Pancreas (tissue), 10 donors: ENCODE data around the gene CD52. TPM values are rescaled to one million over a fixed set of nuclear protein-coding genes. Genes with fewer than 3 reads are reported as not detected.

ENCODE experiments used
- ATAC-seq, 4 donors: fragments of 200-7000 bp; cut with Tn5 transposase; one replicate each; pipeline versions ENCODE4 v1.8.0 to v1.9.1; 2020; ENCODE audit warnings: mild to moderate bottlenecking in 4 of 4, moderate library complexity in 4 of 4
- DNase-seq, 6 donors: peaks; one replicate each; pipeline ENCODE4 v3.0.0-alpha.2; 2020
- FAIRE-seq: peaks from 2 replicates; lab custom pipeline; 2012; peaks lifted over from hg19 to GRCh38; lab: Jason Lieb, UNC
- H3K27ac ChIP-seq, 4 donors: fragments of 200-600 bp; sonication (generic); 1 replicate in 3 of 4; 2 replicates in 1 of 4; pipeline versions ENCODE4 v1.5.0 to v1.8.0; 2020
- H3K27me3 ChIP-seq, 4 donors: fragments of 200-600 bp; one replicate each; pipeline ENCODE4 v1.8.0; 2021
- H3K36me3 ChIP-seq, 3 donors: fragments of 200-600 bp; sonication (generic) in 1 of 3; one replicate each; pipeline versions ENCODE4 v1.5.0 to v1.8.0; 2020 to 2021
- H3K4me1 ChIP-seq, 3 donors: fragments of 200-600 bp; one replicate each; pipeline ENCODE4 v1.8.0; 2021
- H3K4me3 ChIP-seq, 4 donors: fragments of 200-600 bp; sonication (generic) in 2 of 4; one replicate each; pipeline versions ENCODE4 v1.5.0 to v1.8.0; 2020 to 2021
- H3K9me3 ChIP-seq, 4 donors: fragments of 200-600 bp; one replicate each; pipeline ENCODE4 v1.8.0; 2021
- CTCF ChIP-seq, 4 donors: fragments of 200-600 bp; sonication (generic) in 3 of 4; IDR thresholded peaks; one replicate each; pipeline versions ENCODE4 v1.5.0 to v1.8.0; 2021; ENCODE audit warnings: antibody characterized with exemption in 4 of 4
- WGBS, 2 donors: extraction: QIAGEN DNeasy Blood & Tissue Kit; methylation state at CpG; one replicate each; pipeline ENCODE4 v1.1.7; 2013; 5-methylcytosine and 5-hydroxymethylcytosine counted together
- intact Hi-C, 3 donors: fragments of 100-400 bp; cut with DNase I; formaldehyde crosslinking; loops; one replicate each; pipeline versions ENCODE4 v1.11.1 to v1.14.2; 2022
- polyA plus RNA-seq, 2 donors: library from polyadenylated mRNA; stranded (reverse); fragments of 200-250 nt; gene quantifications; one replicate each; pipeline ENCODE4 v1.2.3, GENCODE V29; 2013
- total RNA-seq, 6 donors: library from RNA; stranded (reverse); fragmentation: NEBNext Ultra II Directional in 4 of 6; extraction: Animal tissue kit (Norgen Biotek cat#: 25700) in 4 of 6; gene quantifications; one replicate each; pipeline versions ENCODE4 v1.2.1 to v1.2.4, GENCODE V29; 2021 to 2023
- donor health status: healthy with polysubstance abuse.
- donor health status: DM: no; HTN: no; CAD: no; lungs with moderate emphysema.
- donor health status: DM: no; HTN: no; CAD: no.
- donor health status: control.
- donor health status: control.
- donor health status: Bipolar disorder and iron deficiency.
- donor health status: DM: yes; HTN: yes; CAD: no.
- donor health status: DM: no; HTN: no; CAD: no.
- donor health status: DM: no; HTN: no; CAD: no.
- donor health status: DM: yes; HTN: yes; CAD: no.

The CD52 gene
- total and polyA plus RNA-seq, 8 donors: 0.98 to 13.0 (median 3.5) TPM

GRCh38 chr1:26281091-26281958 lies 36.4 kb upstream of the CD52 start:
- 93 to 98% methylated on average over 5 of the region's 5 CpGs for WGBS, 2 donors

GRCh38 chr1:26281971-26282370 lies 35.8 kb upstream of the CD52 start:
- intact Hi-C loops: loop anchor here in 2 of 3 donors (2.0 to 5.0 kb wide), 2 partner anchors 15 to 40 kb away; no protein-coding TSS in a partner anchor
- Histone ChIP-seq H3K36me3 (no peaks in the 10 kb centered on the region), H3K27ac (no peak overlapping the region), H3K27me3 (no peaks in the 10 kb centered on the region), H3K9me3 (no peaks in the 10 kb centered on the region), H3K4me3 (peak overlapping the region in 1 of 4 donors; percentile 3), H3K4me1 (peaks cover 18 to 38% (median 23%) of the 10 kb centered on the region in 3 donors)
- no peak for FAIRE-seq
- 68 to 81% methylated on average over 14 to 15 of the region's 15 CpGs for WGBS, 2 donors
- DNase-seq: peak in 1 of 6 donors; percentile 59
- TF ChIP-seq CTCF (IDR thresholded peaks at IDR 0.05): no peak
- ATAC-seq: no peak

More at GRCh38 chr1:26281091-26281958, 36.4 kb upstream of the CD52 start:
- FAIRE-seq: no peak
- H3K9me3 ChIP-seq: no peaks in the 10 kb centered on the region
- DNase-seq: no peak
- no peak for ATAC-seq
- peak overlapping the region in 2 of 4 donors; percentile 68 to 100 for H3K4me3 ChIP-seq
- H3K27ac ChIP-seq: peak overlapping the region in 1 of 4 donors; percentile 2
- no peak for TF ChIP-seq CTCF (IDR thresholded peaks at IDR 0.05)
- H3K4me1 ChIP-seq: peaks cover 25 to 44% (median 29%) of the 10 kb centered on the region in 3 donors
- intact Hi-C loops: loop anchor here in 1 of 3 donors (5.0 kb wide), 1 partner anchor 41 kb away; no protein-coding TSS in a partner anchor
- H3K36me3 ChIP-seq: no peaks in the 10 kb centered on the region
- H3K27me3 ChIP-seq: no peaks in the 10 kb centered on the region

GRCh38 chr1:26282401-26282918 lies 35.3 kb upstream of the CD52 start:
- intact Hi-C loops: loop anchor here in 2 of 3 donors (2.0 to 5.0 kb wide), 2 partner anchors 14 to 40 kb away; no protein-coding TSS in a partner anchor
- 82 to 83% methylated on average over 20 to 22 of the region's 22 CpGs for WGBS, 2 donors
- no peaks in the 10 kb centered on the region for H3K27me3 ChIP-seq
- FAIRE-seq: no peak
- no peaks in the 10 kb centered on the region for H3K36me3 ChIP-seq
- no peaks in the 10 kb centered on the region for H3K9me3 ChIP-seq
- peak in 1 of 6 donors; percentile 45 for DNase-seq
- H3K4me3 ChIP-seq: no peak overlapping the region
- H3K27ac ChIP-seq: no peak overlapping the region
- H3K4me1 ChIP-seq: peaks cover 14 to 33% (median 18%) of the 10 kb centered on the region in 3 donors
- no peak for TF ChIP-seq CTCF (IDR thresholded peaks at IDR 0.05)
- ATAC-seq: no peak

- Histone ChIP-seq H3K4me1 (peaks cover 5 to 24% (median 9%) of the 10 kb centered on the region in 3 donors), H3K4me3 (no peak overlapping the region), H3K27me3 (no peaks in the 10 kb centered on the region), H3K36me3 (no peaks in the 10 kb centered on the region), H3K27ac (no peak overlapping the region), H3K9me3 (no peaks in the 10 kb centered on the region)
- TF ChIP-seq CTCF (IDR thresholded peaks at IDR 0.05): no peak
- 64 to 72% methylated on average over 4 of the region's 4 CpGs for WGBS, 2 donors
- intact Hi-C loops: loop anchor here in 2 of 3 donors (2.0 to 5.0 kb wide), 2 partner anchors 13 to 39 kb away; no protein-coding TSS in a partner anchor
- ATAC-seq (no peak), FAIRE-seq (no peak), DNase-seq (no peak)
Measured at GRCh38 chr1:26283279-26283853, 34.4 kb upstream of the CD52 start.
